ENCODE measurements around the gene OTOP3.

GRCh38 chr17:74957935-74958740, 22.4 kb downstream of the OTOP3 start:
- TF ChIP-seq POLR2AphosphoS5 (IDR thresholded peaks at IDR 0.05) (no peak), CTCF (IDR thresholded peaks at IDR 0.05) (peak; percentile 83 to 96), POLR2A (IDR thresholded peaks at IDR 0.05) (no peak)
